ENCODE measurements around the gene SURF4. TPM values are rescaled to one million over a fixed set of nuclear protein-coding genes. Genes with fewer than 3 reads are reported as not detected.

Gene SURF4
- total RNA-seq, 1 experiment from 2014 or later, result 134 TPM

DNA sequence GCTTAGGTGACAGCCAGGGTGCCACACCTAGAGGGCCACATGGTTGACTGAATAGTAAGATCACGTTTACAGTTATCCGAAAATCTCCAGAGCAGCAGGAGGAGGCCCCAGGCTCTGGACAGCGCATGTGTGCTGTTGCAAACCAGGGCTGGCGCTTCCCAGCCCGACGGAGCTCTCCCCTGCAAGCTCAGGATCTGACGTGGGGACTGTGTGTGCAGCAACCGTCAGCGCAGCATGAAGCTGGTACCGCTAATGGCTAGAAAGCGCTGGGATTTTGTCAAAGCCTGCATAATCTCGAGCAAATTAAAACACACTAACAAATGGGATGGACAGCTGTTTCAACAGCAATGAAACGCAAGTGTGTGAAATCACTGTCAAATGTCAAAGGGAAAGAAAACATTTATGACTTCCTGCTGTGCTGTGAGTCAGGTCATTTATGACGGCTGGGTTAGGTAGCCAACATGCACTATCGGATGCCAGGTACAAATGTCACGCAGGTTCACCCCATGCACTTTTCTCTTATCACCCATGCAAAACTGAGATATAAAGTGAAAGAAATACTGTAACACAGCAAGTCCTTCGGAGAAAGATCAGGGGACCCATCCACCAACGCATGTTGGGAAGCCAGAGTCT lies 7.5 kb downstream of the SURF4 start:
- DNase-seq (ENCODE audit: low read depth, low spot score) (no peak), ATAC-seq (no peak)
- Histone ChIP-seq H3K79me2 (ENCODE audit: insufficient read depth, low read length) (peaks cover 77% of the 10 kb centered on the region), H2AFZ (ENCODE audit: low read depth, low read length, poor library complexity, severe bottlenecking) (no peak overlapping the region), H3K4me1 (ENCODE audit: control insufficient read depth in 1 of 2, insufficient read depth in 2 of 2, low read length in 2 of 2) (no peaks in the 10 kb centered on the region; a peak in 1 of 4 replicates), H3K9me2 (ENCODE audit: insufficient read depth) (no peaks in the 10 kb centered on the region), H3K9me3 (ENCODE audit: control insufficient read depth in 1 of 2, insufficient read depth in 1 of 2, low read depth in 1 of 2, low read length in 2 of 2) (no peaks in the 10 kb centered on the region), H3K36me3 (ENCODE audit: control insufficient read depth in 1 of 2, insufficient read depth in 2 of 2, low read length in 2 of 2) (peaks cover 35 to 57% of the 10 kb centered on the region in 2 experiments; a peak in 3 of 4 replicates), H3K27me3 (ENCODE audit: insufficient read depth, low read length) (no peaks in the 10 kb centered on the region), H3K4me2 (ENCODE audit: low read length) (no peak overlapping the region), H3K9ac (ENCODE audit: low read length) (no peak overlapping the region), H3K4me3 (replicated peaks in 1 of 2; ENCODE audit: low read depth in 1 of 2, low read length in 2 of 2) (no peak overlapping the region), H4K20me1 (ENCODE audit: insufficient read depth) (peaks cover 3% of the 10 kb centered on the region; the same call in 1 of the 2 replicates), H3K27ac (ENCODE audit: low read depth, low read length) (no peak overlapping the region)
- ChIA-PET RAD21 (ENCODE audit: low non-redundant PET in 1 of 2, low total read pairs in 2 of 2, uncharacterized antibody in 2 of 2, unreplicated experiment in 2 of 2) (no interaction called here), CTCF (no interaction called here), POLR2A (no interaction called here)
- intact Hi-C loops (cut with micrococcal nuclease), result no loop called here
- no TSS peak for BruUV-seq (replicated peaks)
- TF ChIP-seq, protein P1, sequence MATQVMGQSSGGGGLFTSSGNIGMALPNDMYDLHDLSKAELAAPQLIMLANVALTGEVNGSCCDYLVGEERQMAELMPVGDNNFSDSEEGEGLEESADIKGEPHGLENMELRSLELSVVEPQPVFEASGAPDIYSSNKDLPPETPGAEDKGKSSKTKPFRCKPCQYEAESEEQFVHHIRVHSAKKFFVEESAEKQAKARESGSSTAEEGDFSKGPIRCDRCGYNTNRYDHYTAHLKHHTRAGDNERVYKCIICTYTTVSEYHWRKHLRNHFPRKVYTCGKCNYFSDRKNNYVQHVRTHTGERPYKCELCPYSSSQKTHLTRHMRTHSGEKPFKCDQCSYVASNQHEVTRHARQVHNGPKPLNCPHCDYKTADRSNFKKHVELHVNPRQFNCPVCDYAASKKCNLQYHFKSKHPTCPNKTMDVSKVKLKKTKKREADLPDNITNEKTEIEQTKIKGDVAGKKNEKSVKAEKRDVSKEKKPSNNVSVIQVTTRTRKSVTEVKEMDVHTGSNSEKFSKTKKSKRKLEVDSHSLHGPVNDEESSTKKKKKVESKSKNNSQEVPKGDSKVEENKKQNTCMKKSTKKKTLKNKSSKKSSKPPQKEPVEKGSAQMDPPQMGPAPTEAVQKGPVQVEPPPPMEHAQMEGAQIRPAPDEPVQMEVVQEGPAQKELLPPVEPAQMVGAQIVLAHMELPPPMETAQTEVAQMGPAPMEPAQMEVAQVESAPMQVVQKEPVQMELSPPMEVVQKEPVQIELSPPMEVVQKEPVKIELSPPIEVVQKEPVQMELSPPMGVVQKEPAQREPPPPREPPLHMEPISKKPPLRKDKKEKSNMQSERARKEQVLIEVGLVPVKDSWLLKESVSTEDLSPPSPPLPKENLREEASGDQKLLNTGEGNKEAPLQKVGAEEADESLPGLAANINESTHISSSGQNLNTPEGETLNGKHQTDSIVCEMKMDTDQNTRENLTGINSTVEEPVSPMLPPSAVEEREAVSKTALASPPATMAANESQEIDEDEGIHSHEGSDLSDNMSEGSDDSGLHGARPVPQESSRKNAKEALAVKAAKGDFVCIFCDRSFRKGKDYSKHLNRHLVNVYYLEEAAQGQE (IDR thresholded peaks at IDR 0.05; ENCODE audit: low read depth), result no peak
- TF ChIP-seq RAD21 (IDR thresholded peaks at IDR 0.05; ENCODE audit: low read depth) (no peak), JUND (IDR thresholded peaks at IDR 0.05) (no peak), SIN3A (IDR thresholded peaks at IDR 0.05; ENCODE audit: low read depth) (no peak), SRF (IDR thresholded peaks at IDR 0.05; ENCODE audit: low read depth) (no peak), FOSL1 (IDR thresholded peaks at IDR 0.05; ENCODE audit: low read depth) (no peak), TCF7L2 (IDR thresholded peaks at IDR 0.05; ENCODE audit: borderline replicate concordance, extremely low read depth, insufficient read depth, insufficient read length) (no peak), ELF1 (IDR thresholded peaks at IDR 0.05; ENCODE audit: borderline replicate concordance, low read depth) (no peak), EZH2phosphoT487 (IDR thresholded peaks at IDR 0.05; ENCODE audit: borderline replicate concordance) (no peak), CBX3 (IDR thresholded peaks at IDR 0.05; ENCODE audit: low read depth) (no peak), ZFX (IDR thresholded peaks at IDR 0.05) (no peak)
- TF ChIP-seq, protein P2, sequence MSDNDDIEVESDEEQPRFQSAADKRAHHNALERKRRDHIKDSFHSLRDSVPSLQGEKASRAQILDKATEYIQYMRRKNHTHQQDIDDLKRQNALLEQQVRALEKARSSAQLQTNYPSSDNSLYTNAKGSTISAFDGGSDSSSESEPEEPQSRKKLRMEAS (IDR thresholded peaks at IDR 0.05), result no peak
- TF ChIP-seq, protein P3, sequence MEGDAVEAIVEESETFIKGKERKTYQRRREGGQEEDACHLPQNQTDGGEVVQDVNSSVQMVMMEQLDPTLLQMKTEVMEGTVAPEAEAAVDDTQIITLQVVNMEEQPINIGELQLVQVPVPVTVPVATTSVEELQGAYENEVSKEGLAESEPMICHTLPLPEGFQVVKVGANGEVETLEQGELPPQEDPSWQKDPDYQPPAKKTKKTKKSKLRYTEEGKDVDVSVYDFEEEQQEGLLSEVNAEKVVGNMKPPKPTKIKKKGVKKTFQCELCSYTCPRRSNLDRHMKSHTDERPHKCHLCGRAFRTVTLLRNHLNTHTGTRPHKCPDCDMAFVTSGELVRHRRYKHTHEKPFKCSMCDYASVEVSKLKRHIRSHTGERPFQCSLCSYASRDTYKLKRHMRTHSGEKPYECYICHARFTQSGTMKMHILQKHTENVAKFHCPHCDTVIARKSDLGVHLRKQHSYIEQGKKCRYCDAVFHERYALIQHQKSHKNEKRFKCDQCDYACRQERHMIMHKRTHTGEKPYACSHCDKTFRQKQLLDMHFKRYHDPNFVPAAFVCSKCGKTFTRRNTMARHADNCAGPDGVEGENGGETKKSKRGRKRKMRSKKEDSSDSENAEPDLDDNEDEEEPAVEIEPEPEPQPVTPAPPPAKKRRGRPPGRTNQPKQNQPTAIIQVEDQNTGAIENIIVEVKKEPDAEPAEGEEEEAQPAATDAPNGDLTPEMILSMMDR (IDR thresholded peaks at IDR 0.05 in 2 of 3, conservative IDR thresholded peaks at IDR 0.05 in 1 of 3; ENCODE audit: borderline replicate concordance in 1 of 3, insufficient read depth in 1 of 3, low read depth in 2 of 3, low read length in 2 of 3), result no peak

Data from HCT116 (cell line).